GM15510 (cell line): ENCODE measurements around the gene F2RL3.

ENCODE experiments used
- POLR2A ChIP-seq: IDR thresholded peaks from 3 replicates; pipeline ENCODE4 v1.6.1; 2011; ENCODE audit warnings: borderline replicate concordance; ENCODE audit not compliant: insufficient read length; ENCODE audit errors: extremely low read depth

F2RL3 gene

GRCh38 chr19:16868423-16869130 lies 20.2 kb upstream of the F2RL3 start:
- no peak for TF ChIP-seq POLR2A

- no peak for TF ChIP-seq POLR2A
Observed at GRCh38 chr19:16869331-16869972, 19.3 kb upstream of the F2RL3 start.

- no peak for TF ChIP-seq POLR2A
Observed at GRCh38 chr19:16871871-16872270, 16.9 kb upstream of the F2RL3 start.

- TF ChIP-seq POLR2A: no peak
Observed at GRCh38 chr19:16872728-16873127, 16.1 kb upstream of the F2RL3 start.

GRCh38 chr19:16873594-16873993 lies 15.2 kb upstream of the F2RL3 start:
- TF ChIP-seq POLR2A: no peak

- TF ChIP-seq POLR2A: no peak
Observed at GRCh38 chr19:16874250-16874977, 14.4 kb upstream of the F2RL3 start.

GRCh38 chr19:16875584-16876555 lies 12.9 kb upstream of the F2RL3 start:
- no peak for TF ChIP-seq POLR2A

GRCh38 chr19:16876904-16877361 lies 11.9 kb upstream of the F2RL3 start:
- TF ChIP-seq POLR2A: no peak

- TF ChIP-seq POLR2A: no peak
Observed at GRCh38 chr19:16877581-16877980, 11.2 kb upstream of the F2RL3 start.

GRCh38 chr19:16878181-16878965 lies 10.4 kb upstream of the F2RL3 start:
- TF ChIP-seq POLR2A: no peak

- TF ChIP-seq POLR2A: no peak
Observed at GRCh38 chr19:16880884-16881554, 7.8 kb upstream of the F2RL3 start.

GRCh38 chr19:16882146-16882545 lies 6.7 kb upstream of the F2RL3 start:
- no peak for TF ChIP-seq POLR2A

GRCh38 chr19:16883522-16883921 lies 5.3 kb upstream of the F2RL3 start:
- TF ChIP-seq POLR2A: no peak
